HuH-7 (cell line): ENCODE data around the gene NOVA1.
"Not testable (repeated sequence)": the region's sequence is repeated elsewhere in the genome, so short reads cannot be mapped to it uniquely, and the experiment has no call there.

Source experiments
- DNase-seq: peaks from one replicate; pipeline ENCODE4 v3.0.0; 2011; ENCODE audit warnings: low spot score

Gene NOVA1

DNA sequence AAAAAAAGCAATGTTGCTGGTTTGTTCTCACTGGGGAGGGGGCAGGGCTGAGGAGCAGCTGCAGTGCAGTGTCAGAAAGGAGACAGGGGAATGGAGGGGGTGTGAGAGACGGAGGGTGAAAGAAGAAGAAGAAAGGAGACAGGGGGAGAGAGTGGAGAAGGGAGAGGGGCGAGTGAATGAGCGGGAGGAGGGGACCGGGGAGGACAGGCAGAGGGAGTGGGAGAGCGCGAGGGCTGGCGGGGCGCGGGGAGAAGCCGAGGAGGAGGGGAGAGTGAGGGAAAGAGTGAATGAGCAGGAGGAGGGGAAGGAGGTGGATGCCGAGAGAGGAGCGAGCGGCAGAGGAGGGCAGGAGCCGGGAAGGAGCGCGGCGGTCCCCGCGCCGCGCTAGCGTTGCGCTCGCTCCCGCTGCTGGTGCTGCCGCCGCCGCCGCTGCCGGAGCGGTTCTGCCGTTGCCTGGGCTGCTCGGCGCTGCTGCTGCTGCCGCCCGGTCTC lies at the start of gene NOVA1:
NOVA1 (minus strand) TSS at position 445 of the 492 bp plus-strand sequence. CDS start 597 bp downstream, outside the sequence.
- peak; percentile 30 for DNase-seq

- not testable (repeated sequence) for DNase-seq
Measured at GRCh38 chr14:26645057-26645456, 47.2 kb upstream of the NOVA1 start.

- DNase-seq: no peak
Measured at GRCh38 chr14:26636561-26636960, 38.7 kb upstream of the NOVA1 start.

GRCh38 chr14:26634946-26635345 lies 37.1 kb upstream of the NOVA1 start:
- DNase-seq: not testable (repeated sequence)

- DNase-seq: no peak
Measured at GRCh38 chr14:26626256-26626655, 28.4 kb upstream of the NOVA1 start.

GRCh38 chr14:26622611-26623010 lies 24.8 kb upstream of the NOVA1 start:
- DNase-seq: no peak

GRCh38 chr14:26621807-26622560 lies 24.2 kb upstream of the NOVA1 start:
- no peak for DNase-seq

GRCh38 chr14:26621364-26621763 lies 23.5 kb upstream of the NOVA1 start:
- DNase-seq: no peak

- no peak for DNase-seq
Measured at GRCh38 chr14:26611259-26611658, 13.4 kb upstream of the NOVA1 start.

DNA sequence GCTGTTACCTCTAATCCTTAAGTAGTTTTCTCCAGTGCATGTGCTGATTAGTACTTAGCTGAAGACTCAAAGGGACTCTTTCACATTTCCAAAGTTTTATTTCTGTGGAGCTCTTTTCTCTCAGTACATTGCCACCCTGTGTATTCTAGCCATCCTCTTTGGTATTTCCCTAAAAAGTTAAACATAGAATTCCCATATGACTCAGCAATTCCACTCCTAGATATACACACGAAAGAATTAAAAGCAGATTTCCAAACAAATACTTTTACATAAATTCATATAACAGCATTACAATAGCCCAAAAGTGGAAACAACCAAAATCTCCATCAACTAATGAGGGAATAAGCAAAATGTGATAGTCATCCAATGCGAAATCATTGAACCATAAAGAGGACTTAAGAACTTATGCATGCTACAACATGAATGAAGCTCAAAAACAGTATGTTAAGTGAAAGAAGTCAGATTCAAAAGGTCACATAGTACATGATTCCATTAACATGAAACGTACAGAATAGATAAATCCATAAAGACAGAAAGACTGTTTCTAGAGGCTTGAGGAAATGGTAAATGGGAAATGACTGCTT lies 9.0 kb upstream of the NOVA1 start:
- DNase-seq: no peak

DNA sequence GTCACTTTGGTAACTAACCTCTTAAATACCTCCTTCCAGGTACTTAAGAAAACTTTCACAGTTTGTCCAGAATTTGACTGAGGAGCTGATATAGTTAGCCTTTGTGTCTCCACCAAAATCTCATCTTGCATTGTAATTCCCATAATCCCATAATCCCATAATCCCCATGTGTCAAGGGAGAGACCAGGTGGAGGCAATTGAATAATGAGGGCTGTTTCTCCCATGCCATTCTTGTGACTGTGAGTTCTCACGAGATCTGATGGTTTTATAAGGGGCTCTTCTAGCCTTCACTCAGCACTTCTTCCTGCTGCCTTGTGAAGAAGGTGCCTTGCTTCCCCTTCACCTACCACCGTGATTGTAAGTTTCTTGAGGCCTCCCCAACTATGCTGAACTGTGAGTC lies 7.8 kb upstream of the NOVA1 start:
- no peak for DNase-seq

- DNase-seq: no peak
Measured at GRCh38 chr14:26602902-26603301, 5.1 kb upstream of the NOVA1 start.

DNA sequence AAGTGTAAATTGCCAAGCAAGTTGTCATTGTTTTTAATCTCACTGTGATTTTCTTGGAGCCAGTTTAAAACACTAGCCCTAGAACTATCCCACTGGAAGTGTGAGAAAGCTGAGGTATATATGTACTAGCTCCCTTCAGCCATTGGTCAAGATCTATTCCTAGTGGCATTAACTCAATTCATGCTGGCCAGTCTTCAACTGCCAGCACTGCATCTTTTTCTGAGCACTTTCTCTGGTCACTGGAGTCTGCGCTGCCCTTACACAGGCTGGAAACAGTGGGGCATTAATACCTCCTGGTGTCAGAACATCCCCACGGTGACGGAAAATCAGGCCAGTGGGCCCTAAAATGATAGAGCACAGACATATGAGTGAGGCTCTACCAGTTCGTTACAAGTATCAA lies 4.0 kb upstream of the NOVA1 start:
- no peak for DNase-seq

DNA sequence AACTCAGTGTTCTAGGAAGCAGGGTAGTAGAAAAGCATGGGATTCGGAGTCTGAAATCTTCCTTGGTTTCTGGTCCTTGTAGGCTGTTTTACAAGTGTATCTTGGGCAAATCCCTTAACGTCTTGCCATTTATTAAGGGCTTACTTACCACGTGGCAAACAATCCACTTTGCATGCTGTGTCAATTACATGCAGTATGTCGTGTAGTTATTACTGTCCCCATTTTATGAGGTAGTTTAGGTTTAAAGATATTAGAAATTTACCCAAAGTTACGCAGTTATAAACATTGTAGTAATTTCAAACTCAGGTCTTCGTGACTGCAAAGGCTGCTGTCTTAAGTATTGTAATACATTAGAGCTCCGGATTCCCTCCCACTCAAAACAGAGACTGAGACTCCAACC lies 1.5 kb upstream of the NOVA1 start:
- no peak for DNase-seq

GRCh38 chr14:26598672-26599131 lies 869 bp upstream of the NOVA1 start:
- no peak for DNase-seq

- peak; percentile 88 for DNase-seq
Measured at GRCh38 chr14:26598081-26598671, 343 bp upstream of the NOVA1 start.

- peak; percentile 20 for DNase-seq
Measured at GRCh38 chr14:26597071-26597588, 703 bp downstream of the NOVA1 start.

- DNase-seq: no peak
Measured at GRCh38 chr14:26596543-26597061, 1.2 kb downstream of the NOVA1 start.

- no peak for DNase-seq
Measured at GRCh38 chr14:26595926-26596542, 1.8 kb downstream of the NOVA1 start.

GRCh38 chr14:26594756-26595545 lies 2.9 kb downstream of the NOVA1 start:
- no peak for DNase-seq

GRCh38 chr14:26594148-26594547 lies 3.7 kb downstream of the NOVA1 start:
- DNase-seq: no peak
